Adipocyte (in vitro differentiated cells): ENCODE data around the gene PSD.

Experiments
- DNase-seq: peaks from one replicate; pipeline ENCODE4 v3.0.0-alpha.2; 2015; ENCODE audit warnings: low read depth
- H3K27me3 ChIP-seq: replicated peaks from 2 replicates; pipeline ENCODE4 v1.7.0; 2013; ENCODE audit warnings: mild to moderate bottlenecking, low read length, moderate library complexity; ENCODE audit not compliant: control insufficient read depth, insufficient read depth
- H3K36me3 ChIP-seq: 2 replicates; pipeline ENCODE4 v1.7.0; 2013; ENCODE audit warnings: low read length, mild to moderate bottlenecking, moderate library complexity; ENCODE audit not compliant: control insufficient read depth, insufficient read depth, severe bottlenecking
- H3K4me1 ChIP-seq: 2 replicates; pipeline ENCODE4 v1.7.0; 2013; ENCODE audit warnings: mild to moderate bottlenecking, low read length, moderate library complexity; ENCODE audit not compliant: control insufficient read depth, insufficient read depth
- H3K4me3 ChIP-seq: 2 replicates; pipeline ENCODE4 v1.7.0; 2013; ENCODE audit warnings: mild to moderate bottlenecking, low read length, moderate library complexity
- H3K9ac ChIP-seq: 2 replicates; pipeline ENCODE4 v1.7.0; 2013; ENCODE audit warnings: mild to moderate bottlenecking, low read length, moderate library complexity
- H3K9me3 ChIP-seq: 2 replicates; pipeline ENCODE4 v1.7.0; 2013; ENCODE audit warnings: mild to moderate bottlenecking, low read length, moderate library complexity; ENCODE audit not compliant: control insufficient read depth

The PSD gene

GRCh38 chr10:102375250-102375649 lies 43.3 kb downstream of the PSD start:
- Histone ChIP-seq H3K9me3 (no peaks in the 10 kb centered on the region), H3K4me1 (no peaks in the 10 kb centered on the region), H3K27me3 (no peaks in the 10 kb centered on the region), H3K9ac (no peak overlapping the region), H3K4me3 (no peak overlapping the region), H3K36me3 (peaks cover 90% of the 10 kb centered on the region)
- DNase-seq: no peak

DNA sequence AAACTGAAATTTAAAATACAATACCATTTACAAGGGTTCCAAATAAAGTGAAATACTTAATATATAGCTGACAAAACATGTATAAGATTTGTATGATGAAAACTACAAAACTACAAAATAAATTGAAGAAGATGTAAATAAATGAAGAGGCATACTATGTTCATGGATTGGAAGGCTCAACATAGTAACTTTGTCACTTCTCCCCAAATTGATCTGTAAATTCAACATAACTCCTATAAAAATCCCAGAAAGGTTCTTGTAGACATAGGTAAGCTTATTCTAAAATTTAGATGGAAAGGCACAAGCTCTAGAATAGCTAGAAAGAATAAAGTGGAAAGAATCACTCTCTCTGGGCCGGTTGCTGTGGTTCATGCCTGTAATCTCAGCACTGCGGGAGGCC lies 47.3 kb downstream of the PSD start:
- no peak for DNase-seq
- Histone ChIP-seq H3K9ac (no peak overlapping the region), H3K9me3 (no peaks in the 10 kb centered on the region), H3K27me3 (no peaks in the 10 kb centered on the region), H3K4me3 (no peak overlapping the region), H3K36me3 (peaks cover 96% of the 10 kb centered on the region), H3K4me1 (no peaks in the 10 kb centered on the region)

GRCh38 chr10:102368077-102368476 lies 50.5 kb downstream of the PSD start:
- no peak for DNase-seq
- Histone ChIP-seq H3K9me3 (no peaks in the 10 kb centered on the region), H3K4me1 (no peaks in the 10 kb centered on the region), H3K27me3 (no peaks in the 10 kb centered on the region), H3K36me3 (peaks cover 92% of the 10 kb centered on the region), H3K4me3 (no peak overlapping the region), H3K9ac (no peak overlapping the region)

DNA sequence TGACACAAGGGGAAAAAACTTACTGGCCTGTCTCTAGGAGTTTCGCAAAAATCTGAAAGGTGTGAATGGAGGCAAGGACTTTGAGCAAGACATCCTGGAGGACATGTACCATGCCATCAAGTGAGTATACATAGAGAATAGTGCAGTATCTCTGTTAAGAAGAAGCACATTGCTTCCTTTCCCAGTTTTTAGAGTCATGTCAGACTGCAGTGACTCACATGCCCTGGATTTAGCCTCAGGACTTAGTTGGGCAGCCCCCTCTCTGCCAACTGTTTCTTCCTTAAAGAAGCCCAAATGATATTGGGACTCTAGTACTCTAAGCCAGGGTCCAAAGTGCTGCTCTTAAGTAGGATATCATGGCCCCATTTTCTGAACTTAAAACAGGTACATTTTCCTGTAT lies 51.1 kb downstream of the PSD start:
- Histone ChIP-seq H3K27me3 (no peaks in the 10 kb centered on the region), H3K9ac (no peak overlapping the region), H3K9me3 (no peaks in the 10 kb centered on the region), H3K4me1 (no peaks in the 10 kb centered on the region), H3K4me3 (no peak overlapping the region), H3K36me3 (peaks cover 92% of the 10 kb centered on the region)
- peak; percentile 11 for DNase-seq

DNA sequence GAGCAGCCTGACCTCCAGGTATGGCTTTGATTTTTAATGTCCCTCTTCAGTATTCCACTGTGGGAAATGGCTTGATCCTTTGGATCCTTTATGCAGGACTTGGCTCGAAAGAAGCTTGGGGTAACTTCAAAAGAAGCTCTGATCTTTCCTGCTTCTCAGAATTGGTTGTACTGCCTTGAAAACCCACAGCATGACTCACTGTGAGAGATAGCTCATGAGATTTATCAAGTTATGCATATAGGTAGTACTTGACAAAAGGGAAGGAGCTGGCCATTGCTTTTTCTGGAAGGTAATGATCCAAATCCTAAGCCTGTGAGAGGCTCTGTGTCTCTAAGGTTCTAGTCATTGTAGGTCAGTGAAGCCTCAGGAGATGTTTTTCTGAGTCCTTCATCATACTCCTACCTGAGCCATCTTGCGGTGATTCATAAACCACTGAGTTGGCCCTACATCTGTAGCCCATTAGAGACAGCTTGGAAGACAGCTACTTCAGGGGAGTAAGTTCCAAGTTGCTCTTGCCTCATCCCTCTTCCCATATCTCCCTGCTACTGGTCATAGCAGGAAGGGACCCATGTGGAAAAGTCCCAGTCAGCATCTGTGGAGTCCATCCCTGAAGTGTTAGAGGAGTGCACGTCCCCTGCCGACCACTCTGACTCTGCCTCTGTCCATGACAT lies 59.7 kb downstream of the PSD start:
- DNase-seq: no peak
- H3K9ac ChIP-seq: no peak overlapping the region
- H3K4me1 ChIP-seq: no peaks in the 10 kb centered on the region
- H3K27me3 ChIP-seq: no peaks in the 10 kb centered on the region
- no peaks in the 10 kb centered on the region for H3K9me3 ChIP-seq
- no peak overlapping the region for H3K4me3 ChIP-seq
- H3K36me3 ChIP-seq: peaks cover 86% of the 10 kb centered on the region

GRCh38 chr10:102354451-102354850 lies 64.1 kb downstream of the PSD start:
- no peak for DNase-seq
- Histone ChIP-seq H3K9me3 (no peaks in the 10 kb centered on the region), H3K4me1 (no peaks in the 10 kb centered on the region), H3K4me3 (no peak overlapping the region), H3K36me3 (peaks cover 74% of the 10 kb centered on the region), H3K27me3 (no peaks in the 10 kb centered on the region), H3K9ac (no peak overlapping the region)
